T47D (cell line): ENCODE data around the gene ZNF827.

Experiments
- DNase-seq, 2 experiments: peaks; one replicate each; pipeline versions ENCODE4 v3.0.0 to v3.0.0-alpha.2; 2011 to 2012; ENCODE audit warnings: low read depth in 1 of 2, low spot score in 1 of 2
- JUND ChIP-seq: IDR thresholded peaks from 2 replicates; pipeline ENCODE4 v1.6.1; 2012; ENCODE audit warnings: low read depth
- in situ Hi-C: cut with HindIII; loops from 2 replicates; pipeline ENCODE4 v1.10.0; 2016; ENCODE audit warnings: low sequenced_read_pairs, low pct_unique_long_range_greater_than_20kb

Gene ZNF827

DNA sequence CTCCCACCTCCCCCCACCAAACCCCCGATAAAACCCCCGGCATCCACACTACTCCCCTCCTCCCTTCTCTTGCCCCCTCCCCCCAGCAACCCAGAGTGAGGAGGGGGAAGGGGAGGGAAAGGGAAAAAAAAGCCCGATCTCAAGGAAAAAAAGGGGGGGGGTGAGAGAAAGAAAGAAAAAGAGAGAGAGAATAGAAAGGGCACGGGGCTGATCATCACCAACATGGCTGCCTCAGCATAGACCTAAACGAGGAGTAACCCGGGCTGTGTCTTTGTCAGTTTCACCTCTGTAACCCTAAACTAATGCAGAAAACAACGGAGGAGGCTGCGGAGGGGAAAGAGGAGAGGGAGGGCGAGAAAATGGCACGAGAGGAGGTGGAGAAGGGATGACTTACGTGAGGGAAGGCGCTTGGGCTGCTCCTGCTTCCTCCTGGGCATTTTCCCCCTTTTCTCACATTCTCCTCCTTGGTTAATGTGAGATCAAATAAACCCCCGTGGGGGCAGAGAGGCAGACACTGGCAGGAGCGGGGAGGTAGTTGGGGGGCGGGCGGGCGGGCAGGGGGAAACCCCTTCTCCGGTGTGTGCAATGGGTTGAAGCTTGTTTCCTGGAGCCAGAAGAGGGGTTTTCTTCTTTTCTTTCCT, 532 bp downstream of the ZNF827 start:
- no peak for TF ChIP-seq JUND
- in situ Hi-C loops, result no loop called here
- DNase-seq, result peak; percentile 18 to 21

DNA sequence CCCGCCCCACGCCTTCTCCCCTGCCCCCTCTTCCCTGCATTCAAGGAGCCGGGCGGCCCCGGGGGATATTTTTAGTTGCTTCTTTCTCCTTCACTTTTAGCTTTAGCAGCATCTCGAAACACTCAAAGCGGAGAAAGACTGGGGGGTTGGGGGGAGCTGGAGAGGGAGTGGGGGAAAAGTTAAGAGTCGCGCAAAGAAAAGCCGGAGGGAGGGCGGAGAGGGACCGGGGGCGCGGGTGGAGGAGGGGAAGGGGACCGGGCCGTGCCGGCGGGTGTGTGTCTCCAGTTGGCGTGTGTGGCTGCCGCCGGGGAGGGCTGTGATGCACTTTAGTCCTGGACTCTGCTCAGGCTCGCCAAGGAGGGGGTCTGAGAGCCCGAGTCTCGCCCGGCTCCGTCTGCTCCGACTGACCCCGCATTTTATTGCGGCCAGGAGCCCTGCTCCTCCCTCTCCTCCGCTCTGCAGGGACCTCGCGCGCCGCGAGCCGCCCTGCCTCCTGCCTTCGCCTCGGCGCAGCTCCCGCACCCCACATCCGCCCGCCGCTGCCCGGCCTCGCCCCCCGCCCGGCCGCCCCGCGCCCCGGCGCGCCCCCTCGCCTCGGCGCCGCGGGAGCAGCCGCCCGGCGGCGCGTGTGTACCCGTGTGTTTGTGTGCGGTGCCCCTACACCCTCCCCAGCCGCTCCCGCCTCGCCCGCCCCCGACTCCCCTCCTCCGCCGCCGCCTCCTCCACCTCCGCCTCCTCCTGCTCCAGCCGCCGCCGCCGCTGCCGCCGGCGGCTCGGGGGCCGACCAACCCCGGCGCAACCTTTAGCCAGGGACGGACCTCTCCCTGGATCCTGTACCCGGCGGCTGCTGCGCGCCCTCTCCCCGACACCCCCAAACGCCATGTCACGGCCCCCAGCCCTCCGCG, 1.4 kb downstream of the ZNF827 start:
- TF ChIP-seq JUND, result no peak
- DNase-seq, result peak; percentile 37 to 51
- in situ Hi-C loops, result no loop called here

DNA sequence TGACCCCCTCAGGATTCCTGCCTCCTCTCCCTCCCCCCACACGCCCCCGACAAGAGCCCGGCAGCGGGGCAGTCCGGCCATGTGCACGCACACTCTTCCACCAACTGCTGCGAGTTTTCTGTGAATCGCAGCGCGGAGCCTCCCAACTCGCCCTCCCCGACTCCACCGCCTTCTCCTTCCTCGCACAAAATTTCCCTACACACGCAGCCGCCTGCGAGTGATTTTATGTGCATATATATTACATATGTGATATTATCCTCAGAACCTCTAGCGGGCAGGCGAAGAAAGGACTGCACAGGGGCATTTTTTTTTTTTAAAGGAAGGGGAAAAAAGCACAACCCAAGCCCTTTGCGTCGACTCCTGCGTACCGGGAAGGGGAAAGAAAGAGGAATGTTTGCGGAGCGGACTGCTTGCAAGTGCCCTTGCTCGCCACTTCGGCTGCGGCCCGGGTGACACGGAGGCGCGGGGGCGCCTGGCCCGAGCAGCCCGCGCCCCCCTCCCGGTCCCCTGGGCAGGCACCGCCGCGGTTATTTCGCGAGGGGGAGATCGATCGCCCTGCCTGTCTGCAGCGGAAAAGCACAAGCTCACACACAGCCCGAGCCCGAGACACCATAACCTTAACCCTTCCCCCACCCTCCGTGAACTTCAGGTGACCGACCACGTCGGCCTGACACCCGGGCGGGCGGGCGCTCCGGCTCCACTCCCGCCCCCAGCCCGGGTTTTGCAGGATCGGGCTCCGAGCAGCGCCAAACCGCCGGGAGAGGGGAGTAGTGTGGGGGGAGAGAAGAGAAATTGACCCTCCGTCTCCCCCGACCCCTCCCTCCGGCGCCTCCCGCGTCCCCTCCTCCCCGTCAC, 2.3 kb downstream of the ZNF827 start:
- peak; percentile 69 to 86 for DNase-seq
- no peak for TF ChIP-seq JUND
- in situ Hi-C loops, result no loop called here

DNA sequence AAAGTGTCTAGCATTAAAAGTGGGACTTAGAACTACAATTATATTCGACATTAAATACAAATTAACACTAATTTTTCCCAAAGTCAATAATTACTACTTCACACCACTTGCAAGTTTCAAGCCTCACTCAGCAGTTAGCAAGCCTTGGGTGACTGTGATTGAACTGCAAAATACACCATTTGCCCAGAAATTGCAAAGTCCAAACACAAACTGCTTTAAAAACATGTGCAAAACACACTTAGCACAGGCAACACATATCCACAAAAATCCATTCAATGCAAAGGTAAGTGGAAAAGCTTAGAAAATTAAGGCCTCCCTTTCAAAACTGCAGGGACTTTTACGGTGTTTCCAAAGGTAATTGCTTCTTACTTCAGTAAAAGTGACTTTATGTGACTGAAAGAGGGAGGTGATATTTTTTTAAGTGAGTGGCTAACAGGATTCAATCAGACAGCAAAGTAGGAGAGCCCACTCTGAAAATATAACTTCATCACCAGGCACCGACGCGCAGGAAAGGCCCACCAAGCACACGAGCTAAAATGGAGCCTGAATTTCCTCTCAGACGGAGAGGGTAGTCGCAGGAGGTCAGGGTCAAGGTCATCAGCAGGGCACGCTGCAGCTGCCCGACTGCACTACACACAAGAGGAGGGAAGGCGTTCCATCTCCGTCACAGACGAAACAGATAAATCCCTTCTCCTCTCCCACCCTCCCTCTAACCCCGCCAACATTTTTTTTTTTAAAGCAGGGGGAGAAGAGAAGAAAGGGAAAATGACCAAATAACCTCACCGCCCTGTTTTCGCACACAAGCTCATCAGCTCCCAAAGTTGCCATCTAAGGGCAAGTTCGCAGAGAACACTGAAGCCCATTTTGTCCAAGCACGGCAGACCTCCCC, 3.1 kb downstream of the ZNF827 start:
- no peak for TF ChIP-seq JUND
- peak in 1 of 2 experiments; percentile 3 for DNase-seq
- in situ Hi-C loops, result no loop called here

DNA sequence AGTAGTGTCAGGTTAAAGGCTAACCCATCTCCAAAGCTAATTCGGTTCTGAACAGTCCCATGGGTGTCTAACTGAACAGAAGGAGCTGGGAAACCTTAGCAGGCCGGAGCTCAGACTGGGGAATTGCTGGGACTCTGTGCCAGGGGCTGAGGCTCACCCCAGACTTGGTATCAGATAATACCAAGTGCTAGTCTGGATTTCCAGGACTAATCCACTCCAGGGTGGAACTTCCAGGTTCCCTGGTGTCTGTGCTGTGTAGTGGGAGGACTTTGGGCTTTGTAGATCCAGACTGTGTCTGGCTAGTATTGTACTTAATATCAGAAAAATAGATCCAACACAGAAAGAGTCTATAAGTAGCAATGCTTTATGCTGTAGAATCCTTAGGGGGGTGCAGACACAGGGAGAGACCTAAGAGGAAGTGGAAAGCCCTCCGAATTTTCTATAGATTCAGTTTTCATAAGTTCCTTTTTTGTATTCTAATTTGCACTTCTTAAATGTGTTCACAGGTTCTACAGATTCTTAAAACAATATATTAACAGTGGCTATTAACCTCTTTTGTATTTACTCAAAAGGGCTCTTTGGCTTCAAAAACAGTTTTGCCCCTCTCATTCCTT, 4.1 kb downstream of the ZNF827 start:
- TF ChIP-seq JUND, result no peak
- no peak for DNase-seq
- in situ Hi-C loops, result no loop called here

DNA sequence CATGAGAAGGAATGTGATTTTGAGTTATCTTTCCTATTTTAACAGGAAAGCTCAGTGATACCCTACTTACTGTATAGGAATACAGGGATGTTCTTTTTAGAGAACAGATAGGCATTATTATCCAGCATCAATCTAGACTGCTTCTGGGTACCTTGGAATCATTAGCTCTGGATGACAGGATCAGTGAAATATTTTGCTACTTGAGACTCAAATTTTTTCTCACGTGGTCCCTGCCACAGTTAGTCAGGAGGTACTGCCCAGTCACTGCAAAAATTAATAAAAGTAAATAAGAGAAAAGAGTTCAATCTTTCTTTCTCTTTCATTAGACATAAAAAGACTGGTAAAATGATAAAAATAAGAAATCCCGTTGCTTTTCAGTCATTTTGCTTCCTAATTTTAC, 5.5 kb downstream of the ZNF827 start:
- in situ Hi-C loops, result no loop called here
- no peak for DNase-seq

GRCh38 chr4:145931403-145931802, 7.2 kb downstream of the ZNF827 start:
- TF ChIP-seq JUND, result no peak
- no peak for DNase-seq
- in situ Hi-C loops, result no loop called here

More for the DNA sequence above, 5.5 kb downstream of the ZNF827 start:
- no peak for TF ChIP-seq JUND

DNA sequence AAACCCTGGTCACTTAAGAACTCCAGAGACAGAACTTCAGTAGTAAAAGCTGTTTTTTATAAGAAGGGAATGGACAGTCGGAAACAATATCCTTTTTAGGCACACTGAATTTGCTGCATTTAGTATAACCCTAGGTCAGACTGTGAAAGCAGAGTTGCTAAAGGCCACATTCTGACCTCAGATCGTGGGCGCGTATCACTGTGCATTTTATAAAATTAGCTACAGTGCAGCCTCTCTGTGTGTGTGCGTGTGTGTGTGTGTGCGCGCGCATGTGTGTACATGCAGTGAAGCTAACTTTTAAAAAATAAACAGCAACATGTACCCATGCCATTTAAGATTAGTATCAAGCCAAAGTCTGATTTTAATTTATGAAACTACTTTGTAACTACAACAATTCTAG, 8.0 kb downstream of the ZNF827 start:
- TF ChIP-seq JUND, result no peak
- DNase-seq, result no peak
- in situ Hi-C loops, result no loop called here

DNA sequence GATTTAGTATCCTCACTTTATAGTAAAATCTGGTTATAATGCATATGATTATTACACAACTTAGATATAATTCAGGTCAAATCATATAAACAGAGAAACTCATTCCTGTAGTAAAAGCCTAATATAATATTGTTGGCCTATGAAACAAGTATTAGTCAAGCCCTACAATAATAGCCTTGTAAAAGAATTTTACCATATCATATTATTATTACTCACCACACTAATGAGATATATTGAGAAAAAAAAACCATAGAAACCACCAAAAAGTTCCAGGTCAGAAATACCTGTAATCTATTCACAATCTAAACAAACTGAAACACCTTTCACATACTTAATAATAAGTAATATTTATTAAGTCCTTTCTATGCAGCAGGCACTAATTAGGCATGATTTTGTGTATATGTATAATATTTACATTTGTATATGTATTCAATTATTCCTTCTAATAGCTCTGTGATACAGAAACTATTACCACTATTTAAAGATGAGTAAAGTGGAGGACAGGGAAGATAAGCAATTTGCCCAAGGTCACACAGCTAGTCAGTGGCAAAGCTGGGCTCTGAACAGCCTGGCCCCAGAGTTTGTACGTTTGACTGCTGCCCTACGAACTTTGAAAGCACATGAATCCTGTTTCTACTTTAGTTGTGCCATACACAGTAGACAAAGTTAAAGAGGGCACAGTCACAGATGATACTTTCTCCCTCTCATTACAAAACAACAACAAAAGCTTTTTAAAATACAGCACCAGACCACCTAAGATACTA, 9.0 kb downstream of the ZNF827 start:
- no peak for TF ChIP-seq JUND
- in situ Hi-C loops, result no loop called here
- DNase-seq, result no peak

- no peak for TF ChIP-seq JUND
- no peak for DNase-seq
- in situ Hi-C loops, result no loop called here
These were observed 9.9 kb downstream of the ZNF827 start for GRCh38 chr4:145928748-145929147.

GRCh38 chr4:145927030-145927429, 11.6 kb downstream of the ZNF827 start:
- in situ Hi-C loops, result no loop called here
- TF ChIP-seq JUND, result no peak
- DNase-seq, result no peak
